LHCN-M2 (cell line): ENCODE results near the gene CWF19L1. TPM values are rescaled to one million over a fixed set of nuclear protein-coding genes. Genes with fewer than 3 reads are reported as not detected.

ENCODE experiments used
- DNase-seq: peaks from one replicate; pipeline ENCODE4 v3.0.0-alpha.2; 2012; ENCODE audit warnings: low read depth
- total RNA-seq: library from RNA; depleted of rRNA; stranded (reverse); fragments of >200 nt; gene quantifications from 2 replicates; pipeline ENCODE4 v1.2.3, GENCODE V29; 2014; rRNA removed

Gene CWF19L1
- total RNA-seq, 1 experiment from 2014 or later, result 32.1 TPM

- DNase-seq, result no peak
Measured at GRCh38 chr10:100182908-100183307, 84.5 kb downstream of the CWF19L1 start.

Other genes starting within 250 kb of the CWF19L1 start
- not detected in 2 replicates for gene CPN1, start 185.8 kb downstream of the CWF19L1 start, total RNA-seq
- 74.7 and 75.7 TPM in 2 replicates for gene ERLIN1, start 81.6 kb downstream of the CWF19L1 start, total RNA-seq
- gene CHUK, start 38.0 kb downstream of the CWF19L1 start, total RNA-seq, result 34.9 and 36.3 TPM in 2 replicates
- gene BLOC1S2, start 19.0 kb upstream of the CWF19L1 start, total RNA-seq, result 83.8 and 86.3 TPM in 2 replicates
- gene PKD2L1, start 62.6 kb upstream of the CWF19L1 start, total RNA-seq, result not detected in 2 replicates
- 60.3 and 88.5 TPM in 2 replicates for gene SCD, start 79.6 kb upstream of the CWF19L1 start, total RNA-seq
- not detected in 2 replicates for gene WNT8B, start 195.4 kb upstream of the CWF19L1 start, total RNA-seq